Activated CD8-positive, alpha-beta memory T cell treated with anti-CD3 and anti-CD28 coated beads, Interleukin-2, amount 50 U/mL, for 24 hours (primary cell): ENCODE measurements around the gene LRRIQ3.
"Not testable (repeated sequence)": the region's sequence is repeated elsewhere in the genome, so short reads cannot be mapped to it uniquely, and the experiment has no call there.

Experiments used
- DNase-seq: peaks from one replicate; pipeline ENCODE4 v3.0.0-alpha.2; 2020; ENCODE audit errors: extremely low read depth

Gene LRRIQ3, protein sequence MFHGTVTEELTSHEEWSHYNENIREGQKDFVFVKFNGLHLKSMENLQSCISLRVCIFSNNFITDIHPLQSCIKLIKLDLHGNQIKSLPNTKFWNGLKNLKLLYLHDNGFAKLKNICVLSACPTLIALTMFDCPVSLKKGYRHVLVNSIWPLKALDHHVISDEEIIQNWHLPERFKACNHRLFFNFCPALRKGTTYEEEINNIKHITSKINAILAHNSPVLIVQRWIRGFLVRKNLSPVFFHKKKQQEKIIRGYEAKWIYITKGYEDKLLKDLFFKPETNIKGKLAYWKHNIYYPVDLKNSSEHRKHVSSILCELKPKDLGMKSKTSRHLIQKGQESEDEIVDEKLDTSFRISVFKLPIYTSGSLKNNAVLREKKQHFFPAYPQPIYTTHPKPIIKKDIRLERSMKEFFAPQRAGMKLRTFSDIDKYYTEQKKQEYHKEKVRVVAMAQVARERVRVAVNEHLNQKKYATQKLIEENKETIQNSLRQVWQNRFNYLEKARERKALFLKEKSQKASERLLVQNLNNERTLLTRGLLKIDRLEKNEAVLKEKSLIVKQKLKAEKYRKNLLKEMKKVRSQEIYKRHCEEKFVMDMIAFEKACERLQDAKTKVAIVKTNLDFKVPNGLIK

DNA sequence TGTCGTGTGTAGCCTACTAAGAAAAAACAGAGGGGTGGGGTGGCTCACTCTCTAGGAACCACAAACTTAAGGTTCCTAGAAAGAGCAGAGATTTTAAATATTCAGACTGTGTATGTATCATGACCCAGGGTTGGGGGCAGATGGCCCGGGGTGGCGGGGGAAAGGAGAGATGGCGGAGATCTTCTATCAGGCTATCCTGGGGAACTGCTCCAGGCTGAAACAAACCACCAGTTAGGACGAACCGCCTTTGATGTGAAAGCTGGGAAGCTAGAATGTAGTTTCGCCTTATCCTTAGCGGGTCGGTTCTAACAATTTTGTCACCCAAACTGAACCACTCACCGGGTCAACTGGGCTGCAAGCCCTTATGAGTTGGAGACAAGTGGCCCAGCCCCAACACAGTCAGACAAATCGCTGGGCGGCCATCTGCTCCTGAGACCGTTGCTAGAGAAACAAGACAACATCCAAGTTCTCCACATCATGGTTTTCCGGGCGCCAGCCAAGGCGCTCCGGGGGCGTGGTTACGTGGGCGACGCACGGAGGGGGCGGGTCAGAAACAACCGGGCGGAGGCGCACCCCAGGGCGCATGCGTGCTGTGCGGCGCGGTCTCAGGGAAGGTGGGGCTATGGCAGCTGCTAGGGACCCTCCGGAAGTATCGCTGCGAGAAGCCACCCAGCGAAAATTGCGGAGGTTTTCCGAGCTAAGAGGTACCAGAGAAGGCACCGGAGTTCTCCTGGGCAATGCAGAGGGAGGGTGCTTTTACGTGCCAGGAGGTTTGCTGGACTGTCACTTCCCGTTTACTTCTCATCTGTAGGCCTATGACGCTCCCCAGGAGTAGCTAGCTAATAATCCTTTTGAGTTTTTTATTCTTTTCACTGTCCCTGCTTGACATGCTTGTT, at the start of gene LRRIQ3, which contains the start of gene FPGT:
Gene LRRIQ3 (minus strand): TSS at position 520 of the 896 bp plus-strand sequence. CDS start 14,492 bp downstream, outside the sequence.
Gene FPGT (plus strand): TSS at position 586 of the 896 bp plus-strand sequence. CDS start 37 bp downstream, at position 623.
- peak; percentile 90 for DNase-seq

DNA sequence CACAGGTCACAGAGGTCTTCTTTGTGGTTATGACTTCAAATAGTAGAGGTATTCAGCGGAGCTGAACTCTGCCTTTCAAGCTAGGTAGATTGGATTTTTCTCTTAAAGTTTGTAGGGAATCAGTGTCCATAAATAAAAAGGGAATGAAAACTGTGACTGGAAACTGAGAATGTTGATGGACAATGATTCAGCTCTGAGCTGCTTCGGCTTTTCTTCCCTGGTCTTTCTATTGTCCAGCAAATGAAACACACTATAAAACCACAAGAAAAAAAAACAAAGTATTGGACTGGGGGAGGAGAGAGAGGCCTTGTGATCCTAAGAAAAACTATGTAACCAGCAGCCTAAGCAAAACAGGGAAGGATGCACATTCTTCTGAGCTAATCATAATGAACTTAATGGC, 48.3 kb upstream of the LRRIQ3 start:
- no peak for DNase-seq

DNA sequence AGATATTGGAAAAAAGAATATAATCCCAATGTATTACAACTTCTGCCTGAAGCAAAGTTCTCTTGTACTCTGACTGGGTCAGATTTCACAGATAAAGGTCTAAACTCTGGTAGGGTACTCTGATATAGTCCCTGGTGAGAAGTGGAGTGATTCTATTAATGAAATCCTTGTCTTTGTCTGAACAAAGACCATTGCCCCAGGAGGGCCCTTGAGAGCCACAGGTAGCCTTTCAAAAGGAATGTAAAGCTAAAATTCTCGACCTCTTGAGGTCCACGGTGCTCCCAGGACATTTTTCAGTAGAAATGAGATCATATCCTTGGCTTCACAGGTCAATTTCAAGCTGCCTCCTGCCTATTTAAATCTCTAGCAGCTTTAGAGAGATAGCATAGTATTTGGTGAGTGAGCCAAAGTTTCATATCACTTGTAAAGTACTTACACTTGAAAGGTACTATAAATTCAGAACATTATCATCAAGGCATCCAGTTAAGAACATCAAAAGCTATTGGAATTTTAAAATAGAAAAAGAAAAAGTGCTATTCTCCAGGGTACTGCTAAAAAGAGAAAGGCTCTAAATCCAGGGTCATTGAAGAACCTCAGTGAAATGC, 47.3 kb upstream of the LRRIQ3 start:
- DNase-seq: no peak

DNA sequence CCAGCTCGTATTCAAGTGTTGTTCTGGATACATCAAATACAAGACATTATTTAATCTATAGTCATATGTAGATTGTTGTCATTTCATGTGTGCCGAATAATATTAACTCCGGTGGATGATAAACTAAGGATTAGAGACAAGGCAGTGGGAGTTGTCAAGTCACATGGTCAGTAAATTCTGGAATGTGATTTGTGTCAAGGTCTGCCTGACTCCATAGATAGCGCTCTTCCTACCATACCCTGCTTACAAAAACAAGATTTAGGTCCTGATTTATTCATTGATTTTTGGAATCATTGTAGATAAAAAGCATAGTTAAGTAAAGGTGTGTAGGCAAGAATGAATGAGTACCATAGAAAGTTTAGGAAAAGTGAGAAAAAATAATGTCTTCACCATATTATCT, 39.8 kb upstream of the LRRIQ3 start:
- DNase-seq: no peak

DNA sequence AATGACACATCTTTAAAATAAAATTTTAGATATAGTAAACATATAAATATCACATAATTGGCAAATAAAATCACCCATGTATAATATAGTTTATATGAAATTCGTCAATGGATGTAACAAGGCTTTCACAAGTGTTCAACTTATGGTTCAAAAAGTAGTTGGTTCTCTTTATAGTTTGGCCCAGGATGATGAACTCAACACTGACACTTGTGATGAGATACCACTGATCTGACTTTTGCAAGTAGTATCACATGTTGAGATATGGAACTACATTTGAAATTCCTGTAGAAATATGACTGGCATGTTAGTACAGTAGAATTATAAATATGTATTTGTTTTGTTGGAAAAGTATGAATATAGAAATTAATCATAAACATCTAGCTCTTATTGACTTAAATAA, 39.1 kb upstream of the LRRIQ3 start:
- DNase-seq: no peak

DNA sequence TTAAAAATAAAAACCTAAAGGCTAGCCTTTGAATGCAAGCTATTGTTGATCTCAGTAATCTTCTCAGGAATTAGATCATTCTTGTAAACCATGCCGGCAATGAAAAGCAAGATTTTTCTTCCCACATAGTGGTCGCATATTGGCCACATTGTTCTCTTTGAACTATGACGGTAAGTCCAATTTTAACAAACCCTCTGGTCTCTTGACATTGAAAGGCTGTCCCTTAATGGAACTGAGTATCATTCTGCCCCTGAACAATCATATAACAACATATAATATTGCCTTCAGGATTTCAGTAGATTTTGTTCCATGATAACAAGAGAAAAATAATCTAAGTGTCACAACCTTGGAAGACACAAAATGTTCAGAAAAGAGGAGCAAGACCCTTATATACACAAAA, 38.5 kb upstream of the LRRIQ3 start:
- no peak for DNase-seq

DNA sequence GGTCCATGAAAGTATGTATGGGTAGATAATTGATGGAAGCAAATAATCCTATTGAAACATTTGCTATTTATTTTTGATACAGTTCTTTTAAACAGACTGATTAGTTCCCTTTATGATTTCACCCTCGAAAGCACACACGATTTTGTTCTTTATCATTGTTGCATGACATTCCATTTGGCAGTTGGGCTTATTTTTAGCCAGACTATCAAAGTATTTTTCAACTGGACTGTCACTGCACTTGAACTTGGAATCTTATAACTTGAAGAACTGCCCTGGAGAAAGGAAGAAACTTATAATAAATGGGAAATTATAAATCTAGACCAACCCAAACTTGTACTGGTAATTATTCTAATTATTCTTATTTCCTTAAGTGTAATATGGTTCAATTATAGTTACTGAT, 37.2 kb upstream of the LRRIQ3 start, which contains the start of gene TNNI3K:
Gene TNNI3K (plus strand): TSS at position 235 of the 400 bp plus-strand sequence. CDS start 65 bp downstream, at position 300.
- DNase-seq: no peak

DNA sequence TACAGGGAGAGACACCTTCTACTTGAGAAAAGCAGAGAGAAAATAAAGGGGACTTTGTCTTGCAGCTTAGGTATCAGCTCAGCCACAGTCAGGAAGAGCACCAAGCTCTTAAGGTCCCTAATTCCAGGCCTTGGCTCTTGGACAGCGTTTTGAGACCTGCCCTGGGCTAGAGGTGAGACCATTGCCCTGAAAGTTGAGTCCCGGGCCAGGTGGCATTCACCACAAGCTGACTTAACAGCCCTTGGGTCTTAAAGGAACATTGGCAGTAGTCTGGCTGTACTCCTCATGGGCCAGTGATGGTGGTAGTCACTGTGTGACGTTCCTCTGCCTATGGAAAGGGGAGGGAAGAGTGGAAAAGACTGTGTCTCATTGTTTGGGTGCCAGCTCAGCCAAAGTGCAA, 25.5 kb upstream of the LRRIQ3 start:
- DNase-seq: no peak

DNA sequence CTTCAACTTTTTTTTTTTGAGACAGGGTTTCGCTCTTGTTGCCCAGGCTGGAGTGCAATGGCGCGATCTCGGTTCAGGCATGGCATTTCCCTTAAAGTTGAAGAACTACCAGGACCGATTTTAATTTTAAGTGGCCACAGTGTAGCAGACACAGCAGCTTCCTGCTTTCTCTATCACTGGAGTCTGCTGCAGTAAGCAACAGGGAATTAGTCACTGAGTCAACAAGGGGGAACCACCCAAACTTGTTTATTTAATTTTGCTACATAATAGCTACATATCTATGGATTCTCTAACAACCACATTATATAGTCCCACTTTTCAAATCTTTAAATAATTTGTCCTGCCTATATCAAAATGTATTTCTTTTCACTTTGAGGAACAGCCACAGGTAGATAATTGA, 24.7 kb upstream of the LRRIQ3 start:
- no peak for DNase-seq

DNA sequence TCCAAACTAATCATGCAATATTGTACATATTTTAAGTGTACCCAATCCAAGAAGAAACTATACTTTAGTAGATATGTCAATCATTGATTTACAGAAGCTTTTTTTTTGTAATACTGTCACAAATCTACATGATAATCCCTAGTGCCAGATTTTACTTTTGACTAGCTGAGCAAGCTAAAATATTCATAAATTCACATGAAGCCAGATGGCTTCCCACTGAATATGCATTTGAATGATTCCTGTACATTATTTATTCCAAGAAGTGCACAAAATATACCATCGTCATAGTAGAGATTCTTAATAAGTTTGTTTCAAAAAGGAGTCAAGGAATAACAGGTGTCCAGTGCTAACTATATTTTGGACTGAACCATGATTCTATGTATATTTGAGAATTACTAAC, 17.3 kb upstream of the LRRIQ3 start:
- DNase-seq: no peak

DNA sequence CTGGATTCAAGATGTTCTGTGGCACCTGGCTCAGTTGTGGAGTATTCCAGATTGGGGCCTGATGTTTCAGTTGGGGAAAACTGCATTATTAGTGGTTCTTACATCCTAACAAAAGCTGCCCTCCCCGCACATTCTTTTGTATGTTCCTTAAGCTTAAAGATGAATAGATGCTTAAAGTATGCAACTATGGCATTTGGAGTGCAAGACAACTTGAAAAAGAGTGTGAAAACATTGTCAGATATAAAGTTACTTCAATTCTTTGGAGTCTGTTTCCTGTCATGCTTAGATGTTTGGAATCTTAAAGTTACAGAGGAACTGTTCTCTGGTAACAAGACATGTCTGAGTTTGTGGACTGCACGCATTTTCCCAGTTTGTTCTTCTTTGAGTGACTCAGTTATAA, 7.3 kb upstream of the LRRIQ3 start:
- no peak for DNase-seq

DNA sequence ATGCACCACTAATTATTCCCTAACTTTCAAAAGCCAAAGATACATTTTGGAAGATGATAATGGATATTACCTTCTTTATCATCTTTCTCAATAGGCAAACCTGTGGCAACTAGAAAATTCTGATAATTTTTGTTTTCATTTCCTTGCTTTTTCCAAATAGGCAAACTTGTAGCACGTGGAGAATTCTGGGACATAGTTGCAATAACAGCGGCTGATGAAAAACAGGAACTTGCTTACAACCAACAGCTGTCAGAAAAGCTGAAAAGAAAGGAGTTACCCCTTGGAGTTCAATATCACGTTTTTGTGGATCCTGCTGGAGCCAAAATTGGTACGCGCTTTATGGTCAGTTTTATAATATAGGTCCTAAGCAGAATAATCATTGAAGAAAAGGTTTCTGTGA, 1.5 kb upstream of the LRRIQ3 start:
- no peak for DNase-seq

DNA sequence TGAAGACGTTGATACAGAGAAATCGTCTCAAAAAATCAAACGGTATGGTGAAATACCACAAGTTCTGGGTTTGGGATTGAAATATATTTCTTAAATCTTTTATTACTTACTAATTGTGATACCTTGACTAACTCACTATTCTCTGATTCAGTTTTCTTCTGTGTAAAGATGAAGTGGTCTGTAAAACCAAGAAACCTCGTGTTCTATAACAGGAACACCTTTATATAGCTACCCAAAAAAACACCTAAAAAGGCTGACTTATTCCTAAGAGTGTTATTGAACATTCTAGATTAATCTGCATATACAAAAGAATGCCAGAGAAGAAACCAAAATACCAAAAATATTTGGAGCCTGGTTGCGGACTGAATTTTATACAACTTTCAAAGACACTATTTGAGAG, 721 bp downstream of the LRRIQ3 start:
- no peak for DNase-seq

DNA sequence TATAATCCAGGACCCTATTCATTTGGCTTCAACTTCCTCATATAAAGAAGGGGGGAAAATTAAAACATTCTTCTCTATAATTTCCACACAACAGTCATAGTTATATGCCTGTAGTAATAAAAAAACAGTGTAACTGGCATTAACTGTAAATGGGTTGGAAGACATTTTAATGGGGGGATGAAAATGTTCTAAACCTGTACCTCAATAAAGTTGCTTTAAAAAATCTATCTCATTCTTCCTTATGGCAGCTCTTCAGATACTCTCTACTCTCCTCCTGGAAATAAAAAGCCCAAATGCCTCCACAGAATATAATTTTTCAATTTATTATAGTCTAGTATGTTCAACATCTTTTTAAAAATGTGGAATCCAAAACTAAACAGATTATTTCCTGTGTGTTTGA, 2.6 kb downstream of the LRRIQ3 start:
- DNase-seq: no peak

DNA sequence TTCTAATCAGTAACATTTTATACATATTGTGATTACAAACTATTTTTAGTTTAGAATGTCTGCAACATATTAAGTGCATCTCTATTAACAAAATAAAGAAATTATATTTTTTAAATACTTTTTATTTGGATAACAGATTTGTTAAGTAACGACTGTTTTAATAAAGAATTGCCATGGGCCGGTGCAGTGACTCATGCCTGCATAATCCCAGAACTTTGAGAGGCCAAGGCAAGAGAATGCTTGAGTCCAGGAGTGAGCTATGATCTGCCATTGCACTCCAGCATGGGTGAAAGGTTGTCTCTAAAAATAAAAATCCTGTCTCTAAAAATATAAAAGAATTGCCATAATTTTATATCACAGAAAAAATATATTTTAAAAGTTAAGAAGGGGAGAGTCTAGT, 4.1 kb downstream of the LRRIQ3 start:
- no peak for DNase-seq

DNA sequence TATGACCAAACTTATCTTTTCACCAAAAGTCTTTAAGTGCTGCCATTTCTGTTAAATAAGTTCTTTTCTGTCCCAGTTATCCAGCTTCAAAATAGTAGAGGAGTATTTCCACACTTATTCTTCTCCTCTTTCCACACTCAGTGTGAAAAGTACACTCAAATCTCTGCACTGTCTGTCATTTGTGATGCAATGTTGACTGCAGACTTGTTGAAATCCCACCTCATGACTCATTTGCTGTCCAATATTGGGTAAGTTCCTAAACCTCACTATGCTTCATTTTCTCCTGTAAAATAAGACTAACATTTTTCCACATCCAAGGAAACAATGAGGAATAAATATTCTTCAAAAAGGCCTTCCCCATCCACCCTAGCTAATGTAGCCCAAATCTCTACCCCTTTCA, 17.5 kb downstream of the LRRIQ3 start:
- no peak for DNase-seq

DNA sequence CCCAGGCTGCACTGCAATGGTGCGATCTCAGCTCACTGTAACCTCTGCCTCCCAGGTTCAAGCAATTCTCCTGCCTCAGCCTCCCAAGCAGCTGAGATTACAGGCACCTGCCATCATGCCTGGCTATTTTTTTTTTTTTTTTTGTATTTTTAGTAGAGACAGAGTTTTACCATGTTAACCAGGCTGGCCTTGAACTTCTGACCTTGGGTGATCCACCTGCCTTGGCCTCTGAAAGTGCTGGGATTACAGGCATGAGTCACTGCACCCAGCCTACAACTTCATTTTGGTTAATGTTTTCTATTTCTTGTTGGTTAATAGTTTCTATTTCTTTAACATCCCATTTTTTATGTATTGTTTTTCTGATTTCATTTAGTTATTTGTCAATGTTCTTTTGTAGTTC, 23.6 kb downstream of the LRRIQ3 start:
- not testable (repeated sequence) for DNase-seq

DNA sequence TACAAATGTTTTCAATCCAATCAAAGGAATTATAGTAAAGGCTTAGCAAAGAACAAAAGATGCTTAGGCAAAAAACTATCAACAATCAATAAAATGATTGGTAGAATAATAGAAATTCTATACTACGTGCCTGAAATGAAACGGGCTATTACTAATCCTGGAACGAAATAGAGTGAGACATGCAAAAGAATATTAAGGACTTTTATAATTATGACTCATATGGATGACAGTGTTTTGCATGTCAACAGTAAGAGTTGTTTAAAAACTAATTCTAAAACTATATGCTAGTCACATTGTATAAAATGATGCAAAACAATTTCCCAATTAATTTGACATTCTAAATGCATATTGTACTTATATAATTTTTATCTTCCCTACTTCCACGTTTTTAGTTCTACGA, 35.6 kb downstream of the LRRIQ3 start:
- DNase-seq: no peak

DNA sequence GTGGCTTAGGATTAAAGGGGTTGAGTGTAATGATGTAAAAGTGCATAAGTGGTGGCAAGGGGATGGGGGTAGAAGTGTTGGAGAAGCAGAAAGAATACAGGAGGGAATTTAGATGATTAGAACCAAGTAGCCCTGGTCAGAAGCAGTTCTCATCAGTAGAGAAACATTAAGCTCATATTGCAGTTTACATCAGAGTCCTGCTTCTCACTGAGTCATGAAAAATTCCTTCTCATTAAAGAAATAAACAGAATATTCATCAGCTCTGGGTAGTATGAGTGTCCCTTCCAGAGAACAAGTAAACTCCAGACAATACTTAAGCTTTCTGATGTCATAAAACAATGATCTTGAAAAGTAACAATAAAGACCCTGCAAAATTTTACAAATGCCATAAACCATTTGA, 36.5 kb downstream of the LRRIQ3 start:
- DNase-seq: no peak

DNA sequence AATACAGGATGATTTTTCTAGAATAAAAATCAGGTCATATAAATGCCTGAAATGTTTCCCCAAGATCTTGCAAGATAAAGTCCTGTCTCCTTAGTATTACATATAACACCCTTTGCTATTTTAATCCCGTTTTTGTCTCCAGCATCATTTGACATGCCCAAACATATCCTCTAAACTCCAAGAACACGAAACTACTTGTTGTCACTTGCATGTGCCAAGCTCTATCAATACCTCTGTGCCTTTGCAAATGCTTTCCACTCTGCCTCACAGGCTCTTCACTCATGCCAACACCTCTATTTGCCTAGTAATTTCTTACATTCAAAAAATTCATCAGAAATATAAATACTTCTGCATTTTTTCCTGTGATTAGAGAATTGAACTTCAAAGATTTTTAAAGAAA, 37.9 kb downstream of the LRRIQ3 start:
- DNase-seq: no peak

DNA sequence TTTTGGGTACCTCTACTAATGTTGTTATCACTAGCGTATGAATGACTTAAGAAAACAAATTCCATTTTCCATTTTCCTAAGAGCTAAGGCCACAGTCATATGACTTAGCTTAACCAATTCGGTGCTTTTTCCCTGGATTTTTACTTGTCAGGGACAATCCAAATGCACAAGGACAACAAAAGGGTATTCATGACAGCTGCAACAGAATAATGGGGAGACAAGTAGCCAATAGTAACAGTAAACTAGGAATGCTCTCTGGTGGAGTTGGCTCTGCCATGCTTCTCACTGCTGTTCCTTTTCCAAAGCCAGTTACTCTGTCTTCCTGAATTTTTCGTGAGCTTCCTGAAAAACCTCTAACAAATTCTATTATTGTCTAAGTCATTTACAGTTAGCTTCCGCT, 52.9 kb downstream of the LRRIQ3 start:
- DNase-seq: no peak

DNA sequence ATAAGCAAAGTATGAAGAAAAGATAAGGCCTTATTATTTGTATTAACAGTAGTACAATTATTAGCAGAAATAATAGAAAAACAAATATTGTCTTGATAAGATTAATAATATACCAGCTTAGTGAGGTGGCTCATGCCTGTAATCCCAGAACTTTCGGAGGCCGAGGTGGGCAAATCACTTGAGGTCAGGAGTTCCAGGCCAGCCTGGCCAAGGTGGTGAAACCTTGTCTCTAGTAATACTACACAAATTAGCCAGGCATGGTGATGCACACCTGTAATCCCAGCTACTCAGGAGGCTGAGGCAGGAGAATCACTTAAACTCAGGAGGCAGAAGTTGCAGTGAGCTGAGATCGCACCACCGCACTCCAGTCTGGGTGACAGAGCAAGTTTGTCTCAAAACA, 80.6 kb downstream of the LRRIQ3 start:
- DNase-seq: not testable (repeated sequence)
